HPDE6-E6E7 (cell line): ENCODE measurements around the gene USP48.
"Not testable (repeated sequence)": the region's sequence is repeated elsewhere in the genome, so short reads cannot be mapped to it uniquely, and the experiment has no call there.

Experiments
- DNase-seq: peaks from one replicate; pipeline ENCODE4 v3.0.0; 2011; ENCODE audit warnings: missing footprints; ENCODE audit errors: extremely low spot score

USP48 gene

GRCh38 chr1:21637514-21637913, 145.4 kb downstream of the USP48 start:
- no peak for DNase-seq

GRCh38 chr1:21636029-21636428, 146.9 kb downstream of the USP48 start:
- DNase-seq = no peak

GRCh38 chr1:21634806-21635535, 148.0 kb downstream of the USP48 start:
- DNase-seq = no peak

GRCh38 chr1:21633992-21634805, 148.8 kb downstream of the USP48 start:
- no peak for DNase-seq

GRCh38 chr1:21633141-21633755, 149.7 kb downstream of the USP48 start:
- DNase-seq = no peak

- no peak for DNase-seq
Measured at GRCh38 chr1:21631944-21632887, 150.7 kb downstream of the USP48 start.

- not testable (repeated sequence) for DNase-seq
Measured at GRCh38 chr1:21631590-21631943, 151.4 kb downstream of the USP48 start.

GRCh38 chr1:21630571-21631343, 152.2 kb downstream of the USP48 start:
- no peak for DNase-seq

GRCh38 chr1:21629971-21630370, 153.0 kb downstream of the USP48 start:
- no peak for DNase-seq

- DNase-seq = no peak
Measured at GRCh38 chr1:21628798-21629393, 154.1 kb downstream of the USP48 start.
